ENCODE data around the gene TCF12. TPM values are rescaled to one million over a fixed set of nuclear protein-coding genes. Genes with fewer than 3 reads are reported as not detected.
A peak's percentile ranks its signal among the peaks of the same experiment; 100 is the strongest.

The TCF12 gene
- total RNA-seq, 1 donor from 2014 or later: 138 TPM

- DNase-seq (ENCODE audit: extremely low spot score in 2 of 2): no peak
- intact Hi-C loops (cut with DNase I): loop anchor here (10.0 kb wide), 2 partner anchors 71 to 381 kb away; no protein-coding TSS in a partner anchor
- no peaks in the 10 kb centered on the region for H3K9me3 ChIP-seq
- no peak overlapping the region for H3K27ac ChIP-seq
- no peak for TF ChIP-seq POLR2A (IDR thresholded peaks at IDR 0.05)
- TF ChIP-seq, protein P1, sequence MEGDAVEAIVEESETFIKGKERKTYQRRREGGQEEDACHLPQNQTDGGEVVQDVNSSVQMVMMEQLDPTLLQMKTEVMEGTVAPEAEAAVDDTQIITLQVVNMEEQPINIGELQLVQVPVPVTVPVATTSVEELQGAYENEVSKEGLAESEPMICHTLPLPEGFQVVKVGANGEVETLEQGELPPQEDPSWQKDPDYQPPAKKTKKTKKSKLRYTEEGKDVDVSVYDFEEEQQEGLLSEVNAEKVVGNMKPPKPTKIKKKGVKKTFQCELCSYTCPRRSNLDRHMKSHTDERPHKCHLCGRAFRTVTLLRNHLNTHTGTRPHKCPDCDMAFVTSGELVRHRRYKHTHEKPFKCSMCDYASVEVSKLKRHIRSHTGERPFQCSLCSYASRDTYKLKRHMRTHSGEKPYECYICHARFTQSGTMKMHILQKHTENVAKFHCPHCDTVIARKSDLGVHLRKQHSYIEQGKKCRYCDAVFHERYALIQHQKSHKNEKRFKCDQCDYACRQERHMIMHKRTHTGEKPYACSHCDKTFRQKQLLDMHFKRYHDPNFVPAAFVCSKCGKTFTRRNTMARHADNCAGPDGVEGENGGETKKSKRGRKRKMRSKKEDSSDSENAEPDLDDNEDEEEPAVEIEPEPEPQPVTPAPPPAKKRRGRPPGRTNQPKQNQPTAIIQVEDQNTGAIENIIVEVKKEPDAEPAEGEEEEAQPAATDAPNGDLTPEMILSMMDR (IDR thresholded peaks at IDR 0.05): no peak
- no peaks in the 10 kb centered on the region for H3K36me3 ChIP-seq
- peaks cover 30% of the 10 kb centered on the region for H3K4me1 ChIP-seq
- no peak overlapping the region for H3K4me3 ChIP-seq
- H3K27me3 ChIP-seq: no peaks in the 10 kb centered on the region
Observed at GRCh38 chr15:57143511-57144078, 225.2 kb downstream of the TCF12 start.

- H3K4me3 ChIP-seq: no peak overlapping the region
- intact Hi-C loops (cut with DNase I): loop anchor here (10.0 kb wide), 2 partner anchors 70 to 380 kb away; no protein-coding TSS in a partner anchor
- H3K27ac ChIP-seq: no peak overlapping the region
- H3K36me3 ChIP-seq: no peaks in the 10 kb centered on the region
- H3K27me3 ChIP-seq: no peaks in the 10 kb centered on the region
- TF ChIP-seq, protein P1 (IDR thresholded peaks at IDR 0.05): no peak
- TF ChIP-seq POLR2AphosphoS5 (IDR thresholded peaks at IDR 0.05; ENCODE audit: insufficient read depth in 1 of 2, low read depth in 1 of 2) (no peak), POLR2A (IDR thresholded peaks at IDR 0.05) (no peak)
- DNase-seq (ENCODE audit: extremely low spot score in 2 of 2): no peak
- H3K4me1 ChIP-seq: peaks cover 35% of the 10 kb centered on the region
- H3K9me3 ChIP-seq: no peaks in the 10 kb centered on the region
Observed at GRCh38 chr15:57144448-57144847, 226.0 kb downstream of the TCF12 start.

DNA sequence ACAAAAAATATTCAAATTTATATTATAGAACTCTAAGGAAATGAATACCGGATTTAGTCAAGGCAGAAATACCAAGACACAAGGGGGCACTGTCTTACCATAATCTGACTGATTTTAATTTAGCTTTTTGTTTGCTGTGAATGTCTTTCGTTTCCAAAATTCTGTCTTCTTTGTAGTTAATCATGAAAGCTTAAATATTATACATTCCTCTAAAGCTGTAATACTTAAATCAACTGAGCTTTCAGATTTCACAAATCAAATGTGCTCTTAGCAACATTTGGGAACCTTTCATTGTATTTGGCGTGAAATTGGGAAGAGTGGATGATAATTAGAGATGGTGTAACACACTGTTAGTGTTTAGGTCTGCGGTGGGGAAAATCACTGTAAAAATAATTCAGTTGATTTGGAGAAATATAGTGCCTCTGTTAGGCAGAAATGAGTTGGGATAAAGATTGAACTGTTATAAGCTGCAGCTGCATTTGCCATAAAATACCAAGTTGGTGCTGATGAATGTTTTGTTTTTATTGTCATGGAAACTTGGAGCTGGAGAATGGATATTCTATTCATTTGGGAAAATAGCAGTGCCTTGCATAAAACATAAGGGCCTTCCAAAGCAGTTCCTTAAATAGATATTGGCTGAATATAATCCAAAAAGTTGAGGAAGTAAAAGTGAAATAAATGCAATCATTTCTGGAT, 228.2 kb downstream of the TCF12 start:
- no peaks in the 10 kb centered on the region for H3K36me3 ChIP-seq
- peak overlapping the region in 1 of 2 donors; percentile 11 for H3K4me3 ChIP-seq
- peaks cover 49% of the 10 kb centered on the region for H3K4me1 ChIP-seq
- H3K27ac ChIP-seq: peak overlapping the region; percentile 61
- no peak for DNase-seq (ENCODE audit: extremely low spot score in 2 of 2)
- no peaks in the 10 kb centered on the region for H3K9me3 ChIP-seq
- intact Hi-C loops (cut with DNase I): loop anchor here (10.0 kb wide), 2 partner anchors 68 to 378 kb away; no protein-coding TSS in a partner anchor
- peak in 1 of 2 donors; percentile 34 for TF ChIP-seq POLR2AphosphoS5 (IDR thresholded peaks at IDR 0.05; ENCODE audit: insufficient read depth in 1 of 2, low read depth in 1 of 2)
- TF ChIP-seq, protein P1 (IDR thresholded peaks at IDR 0.05): peak; percentile 12 to 78 (median 63)
- TF ChIP-seq POLR2A (IDR thresholded peaks at IDR 0.05): no peak
- no peaks in the 10 kb centered on the region for H3K27me3 ChIP-seq

GRCh38 chr15:57147621-57148020, 229.2 kb downstream of the TCF12 start:
- no peak overlapping the region for H3K27ac ChIP-seq
- no peak for DNase-seq (ENCODE audit: extremely low spot score in 2 of 2)
- H3K4me1 ChIP-seq: peaks cover 49% of the 10 kb centered on the region

More at GRCh38 chr15:57147621-57148020, 229.2 kb downstream of the TCF12 start:
- intact Hi-C loops (cut with DNase I): loop anchor here (10.0 kb wide), 2 partner anchors 67 to 377 kb away; no protein-coding TSS in a partner anchor
- H3K9me3 ChIP-seq: no peaks in the 10 kb centered on the region
- H3K27me3 ChIP-seq: no peaks in the 10 kb centered on the region
- TF ChIP-seq POLR2A (IDR thresholded peaks at IDR 0.05): no peak
- TF ChIP-seq POLR2AphosphoS5 (IDR thresholded peaks at IDR 0.05; ENCODE audit: insufficient read depth in 1 of 2, low read depth in 1 of 2): no peak
- TF ChIP-seq, protein P1 (IDR thresholded peaks at IDR 0.05): no peak
- H3K36me3 ChIP-seq: no peaks in the 10 kb centered on the region
- H3K4me3 ChIP-seq: no peak overlapping the region
